Ramos (cell line): ENCODE measurements around the gene PSTPIP2.

Experiments used
- in situ Hi-C: fragments of 300-500 bp; cut with MboI; formaldehyde crosslinking; loops from one replicate; pipeline ENCODE4 v1.14.3; 2022; ENCODE audit warnings: low sequenced_read_pairs; ENCODE audit not compliant: unreplicated experiment

Gene PSTPIP2

GRCh38 chr18:45951016-45951714, 120.9 kb downstream of the PSTPIP2 start:
- in situ Hi-C loops, result no loop called here

GRCh38 chr18:45945669-45946068, 126.4 kb downstream of the PSTPIP2 start:
- in situ Hi-C loops, result no loop called here

GRCh38 chr18:45940724-45941123, 131.3 kb downstream of the PSTPIP2 start:
- in situ Hi-C loops, result no loop called here

DNA sequence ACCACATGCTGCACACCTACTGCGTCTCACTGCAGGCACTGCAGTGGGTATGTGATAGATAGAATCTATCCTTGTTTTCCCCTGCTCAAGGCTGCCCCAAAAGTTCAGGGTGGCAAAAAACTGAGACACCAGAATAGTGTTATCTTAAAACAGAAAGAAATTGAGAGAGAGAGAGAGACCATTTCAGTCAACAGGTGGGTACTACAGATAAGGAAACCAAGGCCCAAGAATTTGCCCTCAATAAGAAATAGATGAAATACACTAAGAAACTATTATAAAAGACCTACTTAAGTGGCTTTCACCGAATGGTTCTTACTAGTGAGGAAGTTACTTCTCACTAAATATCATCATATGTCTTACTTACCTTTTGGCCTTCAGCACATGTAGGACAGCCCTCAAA, 132.8 kb downstream of the PSTPIP2 start:
- in situ Hi-C loops, result no loop called here

DNA sequence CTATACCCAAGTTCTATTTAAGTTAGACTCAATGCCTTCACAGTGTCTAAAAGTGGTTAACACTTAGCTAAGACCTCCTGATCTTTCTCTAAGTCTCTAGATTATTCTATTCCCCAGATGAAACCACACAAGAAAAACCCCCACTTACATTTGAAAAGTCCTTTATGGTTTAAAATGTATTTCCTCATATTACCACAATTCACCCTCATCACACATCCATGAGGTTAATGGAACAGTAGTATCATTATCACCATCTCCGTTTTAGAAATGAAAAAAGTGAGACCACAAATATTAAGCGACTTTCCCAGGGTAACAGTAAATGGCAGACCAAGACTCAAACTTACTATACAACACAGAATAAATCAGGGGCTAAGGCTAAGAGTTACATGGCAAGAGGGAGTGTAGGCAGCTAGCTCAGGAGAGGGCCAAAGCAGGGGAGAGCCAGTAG, 133.5 kb downstream of the PSTPIP2 start:
- in situ Hi-C loops, result no loop called here

DNA sequence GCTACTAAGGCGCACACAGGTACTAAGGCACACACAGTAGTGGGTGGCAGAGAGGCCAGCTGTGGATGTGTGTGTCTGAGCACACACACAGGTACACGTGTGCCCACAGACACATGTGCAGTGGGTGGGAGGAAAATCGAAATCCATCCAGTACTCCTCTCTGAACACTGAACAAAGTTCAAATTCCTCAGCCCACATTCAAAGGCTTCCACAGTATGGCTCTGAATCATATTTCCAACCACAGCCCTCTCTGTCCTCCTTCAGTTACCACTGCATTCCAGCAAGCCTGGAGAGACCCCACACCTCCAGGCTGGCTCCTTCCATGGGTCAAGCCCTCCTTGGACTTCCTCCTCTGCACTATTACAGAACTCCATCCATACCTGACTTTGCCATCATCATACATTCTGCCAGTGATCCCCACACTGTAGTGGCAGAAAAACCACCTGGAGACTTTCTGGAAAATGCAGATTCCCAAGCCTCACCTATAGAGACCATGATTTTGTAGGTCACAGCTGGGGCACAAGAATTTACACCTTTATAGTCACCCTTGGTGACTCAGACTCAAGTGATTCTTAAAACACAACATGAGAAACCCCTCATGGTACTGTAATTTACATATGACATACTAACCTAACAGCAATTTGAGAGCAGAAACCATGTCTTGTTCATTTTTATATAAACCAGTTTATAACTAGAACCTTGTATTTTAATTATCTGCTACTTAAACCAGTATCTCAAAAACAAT, 136.3 kb downstream of the PSTPIP2 start:
- in situ Hi-C loops, result no loop called here
